GM23338 (cell line): ENCODE data around the gene SPEF1. TPM values are rescaled to one million over a fixed set of nuclear protein-coding genes. Genes with fewer than 3 reads are reported as not detected.
A peak's percentile ranks its signal among the peaks of the same experiment; 100 is the strongest.

Experiments
- ATAC-seq: fragments of 200-7000 bp; cut with Tn5 transposase; 3 replicates; pipeline ENCODE4 v1.9.1; 2020
- DNase-seq: peaks from one replicate; pipeline ENCODE4 v3.0.0-alpha.2; 2015; ENCODE audit warnings: low spot score
- H2AFZ ChIP-seq: fragments of 200-600 bp; sonication (generic); 2 replicates; pipeline ENCODE4 v1.8.0; 2016; ENCODE audit warnings: antibody characterized with exemption, mild to moderate bottlenecking, moderate library complexity
- H3F3A ChIP-seq: fragments of 200-600 bp; sonication (generic); replicated peaks from 2 replicates; pipeline ENCODE4 v1.8.0; 2017; ENCODE audit warnings: antibody characterized with exemption, mixed run types, low read depth
- H3K27ac ChIP-seq: fragments of 200-600 bp; sonication (generic); 2 replicates; pipeline ENCODE4 v1.6.1; 2016; ENCODE audit warnings: low read depth
- H3K27me3 ChIP-seq: fragments of 200-600 bp; sonication (generic); 2 replicates; pipeline ENCODE4 v1.8.0; 2016; ENCODE audit warnings: mild to moderate bottlenecking, mixed run types, moderate library complexity; ENCODE audit not compliant: insufficient read depth
- H3K36me3 ChIP-seq: fragments of 200-600 bp; sonication (generic); 2 replicates; pipeline ENCODE4 v1.8.0; 2016; ENCODE audit warnings: mild to moderate bottlenecking; ENCODE audit not compliant: insufficient read depth
- H3K4me1 ChIP-seq: fragments of 200-600 bp; sonication (generic); 2 replicates; pipeline ENCODE4 v1.8.0; 2016; ENCODE audit warnings: mild to moderate bottlenecking, moderate library complexity; ENCODE audit not compliant: insufficient read depth
- H3K4me2 ChIP-seq: fragments of 200-600 bp; sonication (generic); 2 replicates; pipeline ENCODE4 v1.7.1; 2017; ENCODE audit warnings: mixed run types
- H3K4me3 ChIP-seq: fragments of 200-600 bp; sonication (generic); 2 replicates; pipeline ENCODE4 v1.6.1; 2016; ENCODE audit warnings: mixed run types
- H3K79me2 ChIP-seq: fragments of 200-600 bp; sonication (generic); replicated peaks from 2 replicates; pipeline ENCODE4 v1.8.0; 2017; ENCODE audit warnings: mild to moderate bottlenecking; ENCODE audit not compliant: insufficient read depth
- H3K9me2 ChIP-seq: fragments of 200-600 bp; sonication (generic); 2 replicates; pipeline ENCODE4 v1.8.0; 2017; ENCODE audit not compliant: insufficient read depth
- H4K20me1 ChIP-seq: fragments of 200-600 bp; sonication (generic); replicated peaks from 2 replicates; pipeline ENCODE4 v1.8.0; 2017; ENCODE audit warnings: mild to moderate bottlenecking; ENCODE audit not compliant: insufficient read depth
- H3K27ac Mint-ChIP-seq: 2 replicates; pipeline ENCODE4 v1.8.0; 2020; ENCODE audit warnings: inconsistent platforms, mild to moderate bottlenecking, moderate library complexity, mixed read lengths
- H3K27me3 Mint-ChIP-seq: 3 replicates; pipeline ENCODE4 v1.8.0; 2022; ENCODE audit warnings: low read depth, mild to moderate bottlenecking, moderate library complexity, mixed read lengths, inconsistent platforms; ENCODE audit not compliant: insufficient read depth, poor library complexity
- H3K36me3 Mint-ChIP-seq: 3 replicates; pipeline ENCODE4 v1.8.0; 2021; ENCODE audit warnings: low read depth, mild to moderate bottlenecking, inconsistent platforms, moderate library complexity, mixed read lengths
- H3K4me1 Mint-ChIP-seq: 3 replicates; pipeline ENCODE4 v1.8.0; 2020; ENCODE audit warnings: mild to moderate bottlenecking, inconsistent platforms, mixed read lengths
- H3K4me3 Mint-ChIP-seq: 3 replicates; pipeline ENCODE4 v1.8.0; 2021; ENCODE audit warnings: moderate library complexity, mild to moderate bottlenecking, inconsistent platforms, mixed read lengths
- H3K9me3 Mint-ChIP-seq: 3 replicates; pipeline ENCODE4 v1.8.0; 2020; ENCODE audit warnings: moderate library complexity, mild to moderate bottlenecking, inconsistent platforms, mixed read lengths
- CREB1 ChIP-seq: fragments of 250-450 bp; sonication (Bioruptor Pico); IDR thresholded peaks from 2 replicates; pipeline ENCODE4 v1.5.0; 2020; ENCODE audit warnings: low read depth, mild to moderate bottlenecking, moderate library complexity
- CTCF ChIP-seq, 2 experiments: fragments of 200-600 bp in 1 of 2; sonication (generic) in 1 of 2; conservative IDR thresholded peaks; 2 replicates each; pipeline versions ENCODE4 v1.5.1 to v1.6.1; 2016 to 2017; ENCODE audit warnings: antibody characterized with exemption in 2 of 2, low read depth in 2 of 2, mild to moderate bottlenecking in 2 of 2, moderate library complexity in 1 of 2
- ETS1 ChIP-seq: IDR thresholded peaks from 2 replicates; pipeline ENCODE4 v1.6.1; 2016; ENCODE audit warnings: antibody characterized with exemption
- EZH2 ChIP-seq: fragments of 200-600 bp; sonication (generic); IDR thresholded peaks from one replicate; pipeline ENCODE4 v1.8.0; 2017; ENCODE audit warnings: antibody characterized with exemption, mild to moderate bottlenecking, low read depth; ENCODE audit not compliant: unreplicated experiment
- EZH2phosphoT487 ChIP-seq: fragments of 200-600 bp; sonication (generic); IDR thresholded peaks from one replicate; pipeline ENCODE4 v1.8.1; 2018; ENCODE audit warnings: antibody characterized with exemption; ENCODE audit not compliant: unreplicated experiment
- JUNB ChIP-seq: IDR thresholded peaks from one replicate; pipeline ENCODE4 v1.6.1; 2016; ENCODE audit warnings: antibody characterized with exemption; ENCODE audit not compliant: unreplicated experiment
- NANOG ChIP-seq: IDR thresholded peaks from 2 replicates; pipeline ENCODE4 v1.6.1; 2016; ENCODE audit warnings: antibody characterized with exemption, borderline replicate concordance
- POLR2AphosphoS5 ChIP-seq: IDR thresholded peaks from 2 replicates; pipeline ENCODE4 v1.6.1; 2016; ENCODE audit warnings: antibody characterized with exemption, low read depth
- REST ChIP-seq: IDR thresholded peaks from one replicate; pipeline ENCODE4 v1.6.1; 2018; ENCODE audit warnings: antibody characterized with exemption; ENCODE audit not compliant: unreplicated experiment
- STAT1 ChIP-seq: IDR thresholded peaks from one replicate; pipeline ENCODE4 v1.6.1; 2016; ENCODE audit warnings: antibody characterized with exemption; ENCODE audit not compliant: unreplicated experiment
- ZNF114 ChIP-seq: fragments of 250-450 bp; sonication (Bioruptor Pico); IDR thresholded peaks from 2 replicates; pipeline ENCODE4 v1.5.0; 2020; ENCODE audit warnings: mild to moderate bottlenecking, moderate library complexity
- ZNF331 ChIP-seq: fragments of 250-450 bp; sonication (Bioruptor Pico); IDR thresholded peaks from 2 replicates; pipeline ENCODE4 v1.5.0; 2020; ENCODE audit warnings: low read depth, mild to moderate bottlenecking, moderate library complexity
- ZNF462 ChIP-seq: fragments of 250-450 bp; sonication (Bioruptor Pico); IDR thresholded peaks from 2 replicates; pipeline ENCODE4 v1.5.0; 2020; ENCODE audit warnings: mild to moderate bottlenecking, moderate library complexity
- polyA plus RNA-seq: library from polyadenylated mRNA; unstranded; fragments of >200 nt; fragmentation: Nextera tagmentation; extraction: Ambion mirVana; gene quantifications from 2 replicates; pipeline ENCODE4 v1.2.1, GENCODE V29; 2016
- total RNA-seq: library from RNA; depleted of rRNA; stranded (reverse); fragments of >200 nt; shearing (Covaris generic); gene quantifications from 2 replicates; pipeline ENCODE4 v1.2.3, GENCODE V29; 2014

Gene SPEF1
- total and polyA plus RNA-seq, 2 experiments from 2014 or later, result 0.68 to 0.69 TPM

DNA sequence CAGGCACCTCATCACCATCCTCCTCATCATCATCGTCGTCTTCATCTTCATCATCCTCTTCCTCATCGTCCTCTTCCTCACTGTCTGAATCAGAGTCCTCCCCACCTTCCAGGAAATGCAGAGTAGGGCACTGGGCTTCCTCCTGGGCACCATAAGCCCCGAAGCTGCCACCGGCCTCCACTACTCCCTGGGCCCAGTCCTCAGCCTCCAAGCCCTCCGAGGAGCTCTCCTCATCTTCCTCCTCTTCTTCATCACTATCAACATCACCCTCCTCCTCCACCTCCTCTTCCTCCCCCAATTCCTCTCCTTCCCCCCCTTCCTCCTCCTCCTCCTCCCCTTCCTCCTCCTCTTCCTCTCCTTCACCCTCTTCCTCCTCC lies 3.6 kb upstream of the SPEF1 start:
- peaks cover 40% of the 10 kb centered on the region for H3K27me3 ChIP-seq
- peaks cover 7% of the 10 kb centered on the region; the same call in 1 of the 2 replicates for H3F3A ChIP-seq
- TF ChIP-seq STAT1 (no peak), EZH2 (no peak), JUNB (no peak), POLR2AphosphoS5 (no peak), CREB1 (no peak), ZNF331 (no peak), EZH2phosphoT487 (no peak), REST (no peak), CTCF (conservative IDR thresholded peaks at IDR 0.05; ENCODE audit: low read depth in 2 of 2) (no peak), ZNF114 (CRISPR knock-in tag) (no peak), ZNF462 (CRISPR knock-in tag) (no peak), NANOG (no peak), ETS1 (no peak)
- Mint-ChIP-seq H3K27ac (no peak overlapping the region), H3K9me3 (no peaks in the 10 kb centered on the region), H3K27me3 (peaks cover 13% of the 10 kb centered on the region), H3K4me1 (peaks cover 27% of the 10 kb centered on the region), H3K4me3 (peak overlapping the region; percentile 39; the same call in 1 of the 3 replicates), H3K36me3 (peaks cover 6% of the 10 kb centered on the region)
- peak overlapping the region; percentile 82; the same call in 1 of the 2 replicates for H3K4me2 ChIP-seq
- H4K20me1 ChIP-seq, result peaks cover 25% of the 10 kb centered on the region
- H2AFZ ChIP-seq, result no peak overlapping the region
- no peaks in the 10 kb centered on the region; the same call in 1 of the 2 replicates for H3K79me2 ChIP-seq
- no peaks in the 10 kb centered on the region for H3K9me2 ChIP-seq
- no peak overlapping the region for H3K27ac ChIP-seq
- DNase-seq (no peak), ATAC-seq (no peak)
- H3K4me3 ChIP-seq, result peak overlapping the region; percentile 67; the same call in 1 of the 2 replicates
- H3K36me3 ChIP-seq, result no peaks in the 10 kb centered on the region
- H3K4me1 ChIP-seq, result peaks cover 7% of the 10 kb centered on the region; the same call in 1 of the 2 replicates
